ENCODE results near the gene SFT2D3.

DNA sequence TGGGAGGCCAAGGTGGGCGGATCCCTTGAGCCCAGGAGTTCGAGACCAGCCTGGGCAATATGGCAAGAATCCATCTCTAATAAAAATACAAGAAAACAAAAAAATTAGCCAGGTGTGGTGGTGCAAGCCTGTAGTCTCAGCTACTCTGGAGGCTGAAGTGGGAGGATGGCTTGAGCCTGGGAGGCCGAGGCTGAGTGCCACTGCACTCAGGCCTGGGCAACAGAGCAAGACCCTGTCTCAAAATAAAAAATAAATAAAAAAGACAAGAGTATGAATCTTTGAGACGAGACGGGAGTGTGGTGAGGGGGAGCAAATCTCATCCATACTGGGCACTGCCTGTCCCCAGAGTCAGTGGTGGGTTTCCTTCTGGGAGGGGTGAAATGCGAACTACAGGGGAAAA, 43.2 kb upstream of the SFT2D3 start:
- TF ChIP-seq POLR2A (IDR thresholded peaks at IDR 0.05; ENCODE audit: low read length) (no peak), GATA1 (IDR thresholded peaks at IDR 0.05; ENCODE audit: low read depth, low read length) (no peak)

Measured in erythroblast (primary cell).